ENCODE data around the gene KRR1. TPM values are rescaled to one million over a fixed set of nuclear protein-coding genes. Genes with fewer than 3 reads are reported as not detected.

The KRR1 gene
- total and polyA plus RNA-seq, 2 of the 13 experiments (the other 11 are each of a cell fraction or from before 2014, with no cell fraction given) = 19.3 to 103 TPM

GRCh38 chr12:75558287-75558686 lies 46.9 kb upstream of the KRR1 start (continued):
- TF ChIP-seq HIC2 (CRISPR knock-in tag; IDR thresholded peaks at IDR 0.05; ENCODE audit: low read depth) = no peak
- TF ChIP-seq KLF16 (CRISPR knock-in tag; IDR thresholded peaks at IDR 0.05) = no peak
- TF ChIP-seq RFX1 (IDR thresholded peaks at IDR 0.05) = no peak
- no peak for TF ChIP-seq RNF219 (CRISPR knock-in tag; IDR thresholded peaks at IDR 0.05)
- no peak for TF ChIP-seq IRF1 (CRISPR knock-in tag; IDR thresholded peaks at IDR 0.05; ENCODE audit: low read depth)
- no peak for TF ChIP-seq HNRNPH1 (optimal IDR thresholded peaks at IDR 0.05; ENCODE audit: low read depth, low read length)
- no peak for TF ChIP-seq SETDB1 (CRISPR knock-in tag; IDR thresholded peaks at IDR 0.05; ENCODE audit: borderline replicate concordance)
- no peak for TF ChIP-seq CBX1 (IDR thresholded peaks at IDR 0.05; ENCODE audit: low read depth)
- TF ChIP-seq POLR2AphosphoS5 (IDR thresholded peaks at IDR 0.05; ENCODE audit: low read depth, low read length) = no peak
- no peak for TF ChIP-seq ZNF44 (CRISPR knock-in tag; IDR thresholded peaks at IDR 0.05)
- no peak for TF ChIP-seq ZNF337 (CRISPR knock-in tag; IDR thresholded peaks at IDR 0.05; ENCODE audit: borderline replicate concordance, low read depth)
- no peak for TF ChIP-seq SMAD9 (CRISPR knock-in tag; IDR thresholded peaks at IDR 0.05)
- TF ChIP-seq JARID2 (CRISPR knock-in tag; IDR thresholded peaks at IDR 0.05; ENCODE audit: insufficient replicate concordance) = no peak
- TF ChIP-seq ETV6 (CRISPR knock-in tag; conservative IDR thresholded peaks at IDR 0.05) = no peak
- no peak for TF ChIP-seq KAT8 (CRISPR knock-in tag; IDR thresholded peaks at IDR 0.05)
- no peak for TF ChIP-seq FIP1L1 (IDR thresholded peaks at IDR 0.05; ENCODE audit: borderline replicate concordance, insufficient read depth, low read depth, low read length)
- no peak for TF ChIP-seq MXD4 (CRISPR knock-in tag; IDR thresholded peaks at IDR 0.05)
- TF ChIP-seq ZUFSP (CRISPR knock-in tag; IDR thresholded peaks at IDR 0.05; ENCODE audit: borderline replicate concordance) = no peak
- peak; percentile 41; the same call in 1 of the 2 replicates for TF ChIP-seq RXRB (CRISPR knock-in tag; IDR thresholded peaks at IDR 0.05; ENCODE audit: borderline replicate concordance)
- TF ChIP-seq DNMT1 (CRISPR knock-in tag; IDR thresholded peaks at IDR 0.05) = no peak
- no peak for TF ChIP-seq ZFY (CRISPR knock-in tag; IDR thresholded peaks at IDR 0.05)
- no peak for TF ChIP-seq TRIM24 (CRISPR knock-in tag; IDR thresholded peaks at IDR 0.05)
- no peak for TF ChIP-seq NAIF1 (CRISPR knock-in tag; IDR thresholded peaks at IDR 0.05; ENCODE audit: borderline replicate concordance)
